WTC11 (cell line): ENCODE data around the gene EMC9. TPM values are rescaled to one million over a fixed set of nuclear protein-coding genes. Genes with fewer than 3 reads are reported as not detected.

Source experiments
- ATAC-seq: fragments of 200-7000 bp; cut with Tn5 transposase; 2 replicates; pipeline ENCODE4 v1.10.0; 2021; ENCODE audit warnings: mild to moderate bottlenecking, moderate library complexity
- CTCF ChIA-PET: fragments of 300-600 bp; sonication (Branson Sonifier 250); formaldehyde crosslinking; loops from one replicate; lab custom pipeline; 2021; ENCODE audit warnings: antibody characterized with exemption; lab: Charles Lee
- POLR2A ChIA-PET: fragments of 350-600 bp; sonication (Branson Sonifier 250); formaldehyde crosslinking; loops from one replicate; lab custom pipeline; 2021; ENCODE audit warnings: antibody characterized with exemption; lab: Charles Lee
- DNase-seq: peaks from one replicate; pipeline ENCODE4 v3.0.0; 2021; ENCODE audit warnings: low spot score
- H3K27ac Mint-ChIP-seq: 2 replicates; pipeline ENCODE4 v1.8.0; 2021; ENCODE audit warnings: mixed read lengths
- H3K27me3 Mint-ChIP-seq: 2 replicates; pipeline ENCODE4 v1.8.0; 2021; ENCODE audit warnings: low read depth, mild to moderate bottlenecking, moderate library complexity, mixed read lengths
- H3K36me3 Mint-ChIP-seq: 2 replicates; pipeline ENCODE4 v1.8.0; 2021; ENCODE audit warnings: mixed read lengths
- H3K4me1 Mint-ChIP-seq: 2 replicates; pipeline ENCODE4 v1.8.0; 2022; ENCODE audit warnings: mixed read lengths
- H3K4me3 Mint-ChIP-seq: 2 replicates; pipeline ENCODE4 v1.8.0; 2021; ENCODE audit warnings: mild to moderate bottlenecking, moderate library complexity, mixed read lengths
- H3K9me3 Mint-ChIP-seq: 2 replicates; pipeline ENCODE4 v1.8.0; 2021; ENCODE audit warnings: mixed read lengths
- CREB1 ChIP-seq: sonication (generic); formaldehyde crosslinking; IDR thresholded peaks from 2 replicates; pipeline ENCODE4 v1.8.0; 2023; ENCODE audit warnings: mild to moderate bottlenecking, missing genetic modification reagents
- E2F1 ChIP-seq: sonication (generic); formaldehyde crosslinking; IDR thresholded peaks from 2 replicates; pipeline ENCODE4 v1.8.0; 2022; ENCODE audit warnings: mild to moderate bottlenecking, missing genetic modification reagents
- ERG ChIP-seq: fragments of 250-450 bp; sonication (Bioruptor Pico); IDR thresholded peaks from 2 replicates; pipeline ENCODE4 v1.8.0; 2021; ENCODE audit warnings: mild to moderate bottlenecking
- ESRRA ChIP-seq: sonication (generic); formaldehyde crosslinking; IDR thresholded peaks from 2 replicates; pipeline ENCODE4 v1.8.1; 2022; ENCODE audit warnings: mild to moderate bottlenecking, missing genetic modification reagents, borderline replicate concordance
- IRF1 ChIP-seq: sonication (generic); formaldehyde crosslinking; IDR thresholded peaks from 2 replicates; pipeline ENCODE4 v1.8.0; 2023; ENCODE audit warnings: missing genetic modification reagents
- JAZF1 ChIP-seq: fragments of 250-450 bp; sonication (Bioruptor Pico); IDR thresholded peaks from 2 replicates; pipeline ENCODE4 v1.9.0; 2021; ENCODE audit warnings: moderate library complexity, mild to moderate bottlenecking, inconsistent platforms
- JUN ChIP-seq: sonication (generic); formaldehyde crosslinking; IDR thresholded peaks from 2 replicates; pipeline ENCODE4 v1.8.0; 2023; ENCODE audit warnings: mild to moderate bottlenecking, missing genetic modification reagents
- NFATC4 ChIP-seq: fragments of 250-450 bp; sonication (Bioruptor Pico); IDR thresholded peaks from 2 replicates; pipeline ENCODE4 v1.9.0; 2021; ENCODE audit warnings: mild to moderate bottlenecking
- NR2C2 ChIP-seq: sonication (generic); formaldehyde crosslinking; IDR thresholded peaks from 2 replicates; pipeline ENCODE4 v1.8.0; 2022; ENCODE audit warnings: mild to moderate bottlenecking, missing genetic modification reagents
- PREB ChIP-seq: sonication (generic); formaldehyde crosslinking; IDR thresholded peaks from 2 replicates; pipeline ENCODE4 v1.8.1; 2022; ENCODE audit warnings: mild to moderate bottlenecking, missing genetic modification reagents, moderate library complexity, borderline replicate concordance
- PRRX2 ChIP-seq: fragments of 250-450 bp; sonication (Bioruptor Pico); IDR thresholded peaks from 2 replicates; pipeline ENCODE4 v1.8.0; 2021; ENCODE audit warnings: mild to moderate bottlenecking
- RELA ChIP-seq: sonication (generic); formaldehyde crosslinking; IDR thresholded peaks from 2 replicates; pipeline ENCODE4 v1.8.1; 2022; ENCODE audit warnings: missing genetic modification reagents, mild to moderate bottlenecking, borderline replicate concordance
- SOX15 ChIP-seq: fragments of 250-450 bp; sonication (Bioruptor Pico); IDR thresholded peaks from 2 replicates; pipeline ENCODE4 v1.9.0; 2021; ENCODE audit warnings: mild to moderate bottlenecking
- TEAD1 ChIP-seq: sonication (generic); formaldehyde crosslinking; IDR thresholded peaks from 2 replicates; pipeline ENCODE4 v1.8.0; 2022; ENCODE audit warnings: mild to moderate bottlenecking, missing genetic modification reagents
- TP53 ChIP-seq: sonication (generic); formaldehyde crosslinking; IDR thresholded peaks from 2 replicates; pipeline ENCODE4 v1.8.1; 2023; ENCODE audit warnings: mild to moderate bottlenecking, missing genetic modification reagents
- USF1 ChIP-seq: sonication (generic); formaldehyde crosslinking; IDR thresholded peaks from 2 replicates; pipeline ENCODE4 v1.8.0; 2022; ENCODE audit warnings: mild to moderate bottlenecking, missing genetic modification reagents
- ZNF121 ChIP-seq: sonication (generic); formaldehyde crosslinking; IDR thresholded peaks from 2 replicates; pipeline ENCODE4 v1.8.0; 2023; ENCODE audit warnings: missing genetic modification reagents
- ZNF671 ChIP-seq: fragments of 250-450 bp; sonication (Bioruptor Pico); IDR thresholded peaks from 2 replicates; pipeline ENCODE4 v1.8.0; 2021; ENCODE audit warnings: mild to moderate bottlenecking
- total RNA-seq: library from RNA; stranded (reverse); gene quantifications from 3 replicates; pipeline ENCODE4 v1.2.3, GENCODE V29; 2021
- TF ChIP-seq, protein P1 (sequence below): fragments of 250-450 bp; sonication (Bioruptor Pico); IDR thresholded peaks from 2 replicates; pipeline ENCODE4 v1.9.0; 2021; ENCODE audit warnings: mild to moderate bottlenecking, borderline replicate concordance
- TF ChIP-seq, protein P2 (sequence below): fragments of 250-450 bp; sonication (Bioruptor Pico); IDR thresholded peaks from 2 replicates; pipeline ENCODE4 v2.1.2; 2022; ENCODE audit warnings: mild to moderate bottlenecking, moderate library complexity
- TF ChIP-seq, protein P3 (sequence below): sonication (generic); formaldehyde crosslinking; conservative IDR thresholded peaks from 2 replicates; pipeline ENCODE4 v1.8.1; 2023; ENCODE audit warnings: mild to moderate bottlenecking, low read depth, missing genetic modification reagents, moderate library complexity

EMC9 gene
- total RNA-seq, 1 experiment from 2014 or later, result 44.4 TPM

- TF ChIP-seq, protein P1, sequence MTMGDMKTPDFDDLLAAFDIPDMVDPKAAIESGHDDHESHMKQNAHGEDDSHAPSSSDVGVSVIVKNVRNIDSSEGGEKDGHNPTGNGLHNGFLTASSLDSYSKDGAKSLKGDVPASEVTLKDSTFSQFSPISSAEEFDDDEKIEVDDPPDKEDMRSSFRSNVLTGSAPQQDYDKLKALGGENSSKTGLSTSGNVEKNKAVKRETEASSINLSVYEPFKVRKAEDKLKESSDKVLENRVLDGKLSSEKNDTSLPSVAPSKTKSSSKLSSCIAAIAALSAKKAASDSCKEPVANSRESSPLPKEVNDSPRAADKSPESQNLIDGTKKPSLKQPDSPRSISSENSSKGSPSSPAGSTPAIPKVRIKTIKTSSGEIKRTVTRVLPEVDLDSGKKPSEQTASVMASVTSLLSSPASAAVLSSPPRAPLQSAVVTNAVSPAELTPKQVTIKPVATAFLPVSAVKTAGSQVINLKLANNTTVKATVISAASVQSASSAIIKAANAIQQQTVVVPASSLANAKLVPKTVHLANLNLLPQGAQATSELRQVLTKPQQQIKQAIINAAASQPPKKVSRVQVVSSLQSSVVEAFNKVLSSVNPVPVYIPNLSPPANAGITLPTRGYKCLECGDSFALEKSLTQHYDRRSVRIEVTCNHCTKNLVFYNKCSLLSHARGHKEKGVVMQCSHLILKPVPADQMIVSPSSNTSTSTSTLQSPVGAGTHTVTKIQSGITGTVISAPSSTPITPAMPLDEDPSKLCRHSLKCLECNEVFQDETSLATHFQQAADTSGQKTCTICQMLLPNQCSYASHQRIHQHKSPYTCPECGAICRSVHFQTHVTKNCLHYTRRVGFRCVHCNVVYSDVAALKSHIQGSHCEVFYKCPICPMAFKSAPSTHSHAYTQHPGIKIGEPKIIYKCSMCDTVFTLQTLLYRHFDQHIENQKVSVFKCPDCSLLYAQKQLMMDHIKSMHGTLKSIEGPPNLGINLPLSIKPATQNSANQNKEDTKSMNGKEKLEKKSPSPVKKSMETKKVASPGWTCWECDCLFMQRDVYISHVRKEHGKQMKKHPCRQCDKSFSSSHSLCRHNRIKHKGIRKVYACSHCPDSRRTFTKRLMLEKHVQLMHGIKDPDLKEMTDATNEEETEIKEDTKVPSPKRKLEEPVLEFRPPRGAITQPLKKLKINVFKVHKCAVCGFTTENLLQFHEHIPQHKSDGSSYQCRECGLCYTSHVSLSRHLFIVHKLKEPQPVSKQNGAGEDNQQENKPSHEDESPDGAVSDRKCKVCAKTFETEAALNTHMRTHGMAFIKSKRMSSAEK (CRISPR knock-in tag), result no peak
- TF ChIP-seq NR2C2 (CRISPR knock-in tag) (no peak), JAZF1 (CRISPR knock-in tag) (no peak), NFATC4 (CRISPR knock-in tag) (no peak), PREB (CRISPR knock-in tag) (no peak)
These were observed 49.0 kb upstream of the EMC9 start (continued) for GRCh38 chr14:24190416-24190815.

DNA sequence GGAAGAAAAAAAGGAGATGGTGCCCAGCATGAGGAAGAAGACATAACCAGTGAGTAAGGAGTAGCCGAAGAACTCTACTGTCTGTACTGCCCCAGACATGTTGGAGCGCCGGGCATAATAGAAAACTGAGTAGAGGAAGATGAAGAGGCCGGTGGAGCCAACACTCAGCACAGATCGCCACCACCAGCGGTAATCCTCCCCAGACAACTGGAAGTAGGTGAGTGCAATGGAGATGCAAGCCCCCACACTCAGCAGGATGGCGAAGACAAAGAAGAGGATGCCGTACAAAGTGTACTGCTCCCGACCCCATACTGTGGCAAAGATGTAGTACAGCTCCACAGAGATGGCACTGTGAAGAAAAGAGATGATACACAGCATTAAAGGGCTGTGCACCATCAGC, 48.1 kb upstream of the EMC9 start:
- ChIA-PET CTCF (interaction anchor here (0.9 to 3.3 kb wide), 7 partner anchors 24 to 75 kb away, joined by 3 to 24 read pairs (median 6); partner anchors contain the start of genes CHMP4A, DCAF11, IRF9 and NRL), POLR2A (interaction anchor here (0.9 to 1.7 kb wide), 6 partner anchors 19 to 75 kb away, joined by 4 to 11 read pairs (median 7); partner anchors contain the start of genes CHMP4A, DCAF11, IRF9 and MDP1)
- no peaks in the 10 kb centered on the region for H3K27me3 Mint-ChIP-seq
- peaks cover 18% of the 10 kb centered on the region for H3K4me1 Mint-ChIP-seq
- DNase-seq (no peak), ATAC-seq (no peak)
- no peak overlapping the region; the same call in 1 of the 2 replicates for H3K27ac Mint-ChIP-seq
- H3K9me3 Mint-ChIP-seq, result no peaks in the 10 kb centered on the region
- peaks cover 31% of the 10 kb centered on the region for H3K36me3 Mint-ChIP-seq
- H3K4me3 Mint-ChIP-seq, result peak overlapping the region; percentile 89
- TF ChIP-seq E2F1 (CRISPR knock-in tag), result no peak
- TF ChIP-seq, protein P2, sequence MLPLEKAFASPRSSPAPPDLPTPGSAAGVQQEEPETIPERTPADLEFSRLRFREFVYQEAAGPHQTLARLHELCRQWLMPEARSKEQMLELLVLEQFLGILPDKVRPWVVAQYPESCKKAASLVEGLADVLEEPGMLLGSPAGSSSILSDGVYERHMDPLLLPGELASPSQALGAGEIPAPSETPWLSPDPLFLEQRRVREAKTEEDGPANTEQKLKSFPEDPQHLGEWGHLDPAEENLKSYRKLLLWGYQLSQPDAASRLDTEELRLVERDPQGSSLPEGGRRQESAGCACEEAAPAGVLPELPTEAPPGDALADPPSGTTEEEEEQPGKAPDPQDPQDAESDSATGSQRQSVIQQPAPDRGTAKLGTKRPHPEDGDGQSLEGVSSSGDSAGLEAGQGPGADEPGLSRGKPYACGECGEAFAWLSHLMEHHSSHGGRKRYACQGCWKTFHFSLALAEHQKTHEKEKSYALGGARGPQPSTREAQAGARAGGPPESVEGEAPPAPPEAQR (CRISPR knock-in tag), result no peak
- TF ChIP-seq PRRX2, result no peak
- TF ChIP-seq CREB1 (CRISPR knock-in tag), result no peak
- no peak for TF ChIP-seq TP53 (CRISPR knock-in tag)
- TF ChIP-seq TEAD1, result no peak
- no peak for TF ChIP-seq RELA (CRISPR knock-in tag)
- TF ChIP-seq ERG, result no peak
- no peak for TF ChIP-seq JUN (CRISPR knock-in tag)
- TF ChIP-seq ESRRA, result no peak
- TF ChIP-seq, protein P3, sequence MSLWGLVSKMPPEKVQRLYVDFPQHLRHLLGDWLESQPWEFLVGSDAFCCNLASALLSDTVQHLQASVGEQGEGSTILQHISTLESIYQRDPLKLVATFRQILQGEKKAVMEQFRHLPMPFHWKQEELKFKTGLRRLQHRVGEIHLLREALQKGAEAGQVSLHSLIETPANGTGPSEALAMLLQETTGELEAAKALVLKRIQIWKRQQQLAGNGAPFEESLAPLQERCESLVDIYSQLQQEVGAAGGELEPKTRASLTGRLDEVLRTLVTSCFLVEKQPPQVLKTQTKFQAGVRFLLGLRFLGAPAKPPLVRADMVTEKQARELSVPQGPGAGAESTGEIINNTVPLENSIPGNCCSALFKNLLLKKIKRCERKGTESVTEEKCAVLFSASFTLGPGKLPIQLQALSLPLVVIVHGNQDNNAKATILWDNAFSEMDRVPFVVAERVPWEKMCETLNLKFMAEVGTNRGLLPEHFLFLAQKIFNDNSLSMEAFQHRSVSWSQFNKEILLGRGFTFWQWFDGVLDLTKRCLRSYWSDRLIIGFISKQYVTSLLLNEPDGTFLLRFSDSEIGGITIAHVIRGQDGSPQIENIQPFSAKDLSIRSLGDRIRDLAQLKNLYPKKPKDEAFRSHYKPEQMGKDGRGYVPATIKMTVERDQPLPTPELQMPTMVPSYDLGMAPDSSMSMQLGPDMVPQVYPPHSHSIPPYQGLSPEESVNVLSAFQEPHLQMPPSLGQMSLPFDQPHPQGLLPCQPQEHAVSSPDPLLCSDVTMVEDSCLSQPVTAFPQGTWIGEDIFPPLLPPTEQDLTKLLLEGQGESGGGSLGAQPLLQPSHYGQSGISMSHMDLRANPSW (CRISPR knock-in tag), result no peak
- no peak for TF ChIP-seq ZNF121
- no peak for TF ChIP-seq IRF1 (CRISPR knock-in tag)
- TF ChIP-seq SOX15 (CRISPR knock-in tag), result no peak
- TF ChIP-seq ZNF671, result no peak
- no peak for TF ChIP-seq USF1 (CRISPR knock-in tag)
